Endothelial cell of umbilical vein (primary cell): ENCODE measurements around the gene APBB2. TPM values are rescaled to one million over a fixed set of nuclear protein-coding genes. Genes with fewer than 3 reads are reported as not detected.

Experiments
- BruUV-seq: library from RNA; stranded (reverse); fragments of 400-500 nt; replicated peaks from 2 replicates; lab custom pipeline; 2021; lab: Mats Ljungman, UMichigan
- CTCF ChIA-PET: fragments of 300-600, 350-600 bp; sonication (Branson Sonifier 250); formaldehyde crosslinking; loops from one replicate; lab custom pipeline; 2021; ENCODE audit warnings: antibody characterized with exemption, inconsistent platforms; lab: Charles Lee
- POLR2A ChIA-PET: fragments of 300-600, 350-600 bp; sonication (Branson Sonifier 250); formaldehyde crosslinking; loops from one replicate; lab custom pipeline; 2021; ENCODE audit warnings: antibody characterized with exemption, inconsistent platforms; lab: Charles Lee
- DNase-seq: peaks from one replicate; pipeline ENCODE4 v3.0.0-alpha.2; 2011; ENCODE audit warnings: low read depth, low spot score
- FAIRE-seq: peaks from 2 replicates; lab custom pipeline; 2011; peaks lifted over from hg19 to GRCh38; lab: Jason Lieb, UNC
- H2AFZ ChIP-seq: 2 replicates; pipeline ENCODE4 v1.6.0; 2012; ENCODE audit warnings: low read depth, low read length, control low read depth, inconsistent platforms
- H3K27ac ChIP-seq: 2 replicates; pipeline ENCODE4 v1.5.1; 2011; ENCODE audit warnings: low read depth, mild to moderate bottlenecking, control low read depth, low read length, moderate library complexity; ENCODE audit not compliant: insufficient read depth
- H3K27me3 ChIP-seq, 2 experiments: 2 replicates each; pipeline versions ENCODE4 v1.6.0 to v1.6.1; 2011; ENCODE audit warnings: low read length in 2 of 2, mixed read lengths in 1 of 2; ENCODE audit not compliant: control insufficient read depth in 2 of 2, insufficient read depth in 2 of 2
- H3K36me3 ChIP-seq, 2 experiments: 2 replicates in 1 of 2; 3 replicates in 1 of 2; pipeline ENCODE4 v1.5.1; 2011; ENCODE audit warnings: low read length in 2 of 2, mild to moderate bottlenecking in 1 of 2, moderate library complexity in 1 of 2; ENCODE audit not compliant: control insufficient read depth in 2 of 2, insufficient read depth in 2 of 2; ENCODE audit errors: extremely low read depth in 1 of 2
- H3K4me1 ChIP-seq: 3 replicates; pipeline ENCODE4 v1.5.1; 2011; ENCODE audit warnings: mild to moderate bottlenecking, low read length; ENCODE audit not compliant: control insufficient read depth, insufficient read depth; ENCODE audit errors: extremely low read depth
- H3K4me2 ChIP-seq: 2 replicates; pipeline ENCODE4 v1.6.1; 2011; ENCODE audit warnings: low read length, control low read depth, mixed read lengths; ENCODE audit not compliant: insufficient read depth
- H3K4me3 ChIP-seq, 3 experiments: fragments of 200-600 bp in 1 of 3; sonication (generic), shearing (Covaris generic) in 1 of 3; replicated peaks in 1 of 3; 2 replicates each; pipeline ENCODE4 v1.5.1; 2011 to 2016; ENCODE audit warnings: control low read depth in 3 of 3, low read length in 3 of 3, mild to moderate bottlenecking in 2 of 3, inconsistent platforms in 1 of 3, low read depth in 1 of 3, moderate library complexity in 1 of 3; ENCODE audit not compliant: insufficient read depth in 1 of 3
- H3K79me2 ChIP-seq: 2 replicates; pipeline ENCODE4 v1.6.0; 2012; ENCODE audit warnings: low read length, inconsistent platforms; ENCODE audit not compliant: control insufficient read depth, insufficient read depth
- H3K9ac ChIP-seq: replicated peaks from 2 replicates; pipeline ENCODE3; 2011; ENCODE audit warnings: low read length, control low read depth; ENCODE audit not compliant: insufficient read depth; ENCODE audit errors: extremely low read depth
- H3K9me1 ChIP-seq: replicated peaks from 3 replicates; pipeline ENCODE4 v1.6.0; 2011; ENCODE audit warnings: mild to moderate bottlenecking, low read length; ENCODE audit not compliant: control insufficient read depth, insufficient read depth; ENCODE audit errors: extremely low read depth
- H3K9me3 ChIP-seq: replicated peaks from 2 replicates; pipeline ENCODE4 v1.5.1; 2012; ENCODE audit warnings: low read length, inconsistent platforms; ENCODE audit not compliant: control insufficient read depth, insufficient read depth
- H4K20me1 ChIP-seq: replicated peaks from 2 replicates; pipeline ENCODE3; 2011; ENCODE audit warnings: mild to moderate bottlenecking, low read length; ENCODE audit not compliant: control insufficient read depth, insufficient read depth; ENCODE audit errors: extremely low read depth
- EZH2 ChIP-seq: IDR thresholded peaks from 2 replicates; pipeline ENCODE4 v1.6.1; 2012; ENCODE audit warnings: borderline replicate concordance, low read depth, mild to moderate bottlenecking, moderate library complexity, low read length, inconsistent platforms; ENCODE audit not compliant: severe bottlenecking
- FOS ChIP-seq: IDR thresholded peaks from 2 replicates; pipeline ENCODE4 v1.6.1; 2011; ENCODE audit warnings: mild to moderate bottlenecking, low read length, moderate library complexity, borderline replicate concordance; ENCODE audit not compliant: insufficient read depth
- GATA2 ChIP-seq: IDR thresholded peaks from 2 replicates; pipeline ENCODE4 v1.7.0; 2011; ENCODE audit warnings: low read depth, mild to moderate bottlenecking, moderate library complexity, mixed read lengths, low read length; ENCODE audit not compliant: insufficient read length, insufficient read depth
- JUN ChIP-seq: IDR thresholded peaks from 2 replicates; pipeline ENCODE4 v1.6.1; 2011; ENCODE audit warnings: borderline replicate concordance, low read depth; ENCODE audit not compliant: insufficient read length, insufficient read depth
- MYC ChIP-seq: IDR thresholded peaks from one replicate; pipeline ENCODE4 v1.6.1; 2011; ENCODE audit warnings: mild to moderate bottlenecking, low read depth, low read length
- POLR2A ChIP-seq: IDR thresholded peaks from 2 replicates; pipeline ENCODE4 v1.6.1; 2012; ENCODE audit warnings: low read depth, mild to moderate bottlenecking, control low read depth, low read length
- POLR2AphosphoS5 ChIP-seq: IDR thresholded peaks from 2 replicates; pipeline ENCODE4 v1.6.1; 2012; ENCODE audit warnings: low read depth, mild to moderate bottlenecking, control low read depth, low read length, moderate library complexity; ENCODE audit not compliant: insufficient read depth
- dilution Hi-C: fragments of 300-500 bp; cut with MboI; formaldehyde crosslinking; loops from one replicate; pipeline ENCODE4 v1.15.0; 2019; ENCODE audit warnings: low sequenced_read_pairs; ENCODE audit not compliant: extremely low pct_ligation_motif_present
- intact Hi-C: fragments of 100-400 bp; cut with micrococcal nuclease; formaldehyde crosslinking; loops from one replicate; pipeline ENCODE4 v1.10.0; 2022
- polyA plus RNA-seq, 4 experiments: library from polyadenylated mRNA; depleted of rRNA in 3 of 4; stranded (reverse) in 3 of 4; unstranded in 1 of 4; fragments of >200 nt; gene quantifications; 2 replicates each; pipeline versions ENCODE4 v1.2.1 to v1.2.3, GENCODE V29; 2011 to 2012; ENCODE audit warnings: missing spikeins in 1 of 4
- total RNA-seq: library from RNA; stranded (reverse); gene quantifications from 2 replicates; pipeline ENCODE4 v1.2.3, GENCODE V29; 2021
- TF ChIP-seq, protein P1 (sequence below), 2 donors: IDR thresholded peaks; 1 replicate in 1 of 2; 2 replicates in 1 of 2; pipeline ENCODE4 v1.5.1; 2011; ENCODE audit warnings: low read length in 2 of 2, mild to moderate bottlenecking in 2 of 2, moderate library complexity in 2 of 2, control low read depth in 1 of 2, inconsistent platforms in 1 of 2, low read depth in 1 of 2; ENCODE audit not compliant: insufficient read depth in 1 of 2; ENCODE audit errors: extremely low read depth in 1 of 2
- TF ChIP-seq, protein P2 (sequence below): IDR thresholded peaks from 2 replicates; pipeline ENCODE4 v1.6.1; 2011; ENCODE audit not compliant: insufficient read depth, insufficient read length

Gene APBB2
- total and polyA plus RNA-seq, 2 donors (not counting 3 experiments of a cell fraction or from before 2014, with no cell fraction given): 79.8 to 124 TPM

DNA sequence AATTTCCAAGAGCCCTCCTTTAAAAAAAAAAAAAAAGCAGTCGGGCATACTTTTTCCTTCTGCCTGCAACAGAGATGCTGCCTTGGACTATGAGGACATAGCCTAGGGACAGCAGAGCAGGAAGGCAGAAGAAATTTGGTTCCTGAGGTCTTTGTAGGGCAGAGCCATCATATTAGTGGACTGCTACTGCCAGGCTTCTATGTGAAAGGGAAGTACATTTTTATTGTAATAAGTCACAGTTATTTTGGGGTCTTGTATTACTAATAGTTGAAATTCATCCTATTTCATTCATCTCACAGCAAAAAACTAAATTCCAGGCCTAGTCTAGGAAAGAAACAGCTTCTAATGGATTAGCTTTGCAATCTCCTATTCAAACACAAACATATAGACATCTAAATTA is 253.4 kb downstream of the APBB2 start:
- DNase-seq (no peak), FAIRE-seq (no peak)
- H3K9ac ChIP-seq: no peak overlapping the region
- H3K36me3 ChIP-seq: no peaks in the 10 kb centered on the region
- intact Hi-C loops: no loop called here
- no peak overlapping the region for H3K27ac ChIP-seq
- TF ChIP-seq POLR2A (no peak), EZH2 (no peak), FOS (no peak), POLR2AphosphoS5 (no peak), GATA2 (no peak), MYC (no peak), JUN (no peak)
- TF ChIP-seq, protein P1, sequence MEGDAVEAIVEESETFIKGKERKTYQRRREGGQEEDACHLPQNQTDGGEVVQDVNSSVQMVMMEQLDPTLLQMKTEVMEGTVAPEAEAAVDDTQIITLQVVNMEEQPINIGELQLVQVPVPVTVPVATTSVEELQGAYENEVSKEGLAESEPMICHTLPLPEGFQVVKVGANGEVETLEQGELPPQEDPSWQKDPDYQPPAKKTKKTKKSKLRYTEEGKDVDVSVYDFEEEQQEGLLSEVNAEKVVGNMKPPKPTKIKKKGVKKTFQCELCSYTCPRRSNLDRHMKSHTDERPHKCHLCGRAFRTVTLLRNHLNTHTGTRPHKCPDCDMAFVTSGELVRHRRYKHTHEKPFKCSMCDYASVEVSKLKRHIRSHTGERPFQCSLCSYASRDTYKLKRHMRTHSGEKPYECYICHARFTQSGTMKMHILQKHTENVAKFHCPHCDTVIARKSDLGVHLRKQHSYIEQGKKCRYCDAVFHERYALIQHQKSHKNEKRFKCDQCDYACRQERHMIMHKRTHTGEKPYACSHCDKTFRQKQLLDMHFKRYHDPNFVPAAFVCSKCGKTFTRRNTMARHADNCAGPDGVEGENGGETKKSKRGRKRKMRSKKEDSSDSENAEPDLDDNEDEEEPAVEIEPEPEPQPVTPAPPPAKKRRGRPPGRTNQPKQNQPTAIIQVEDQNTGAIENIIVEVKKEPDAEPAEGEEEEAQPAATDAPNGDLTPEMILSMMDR (IDR thresholded peaks at IDR 0.05; ENCODE audit: extremely low read depth in 1 of 2, insufficient read depth in 1 of 2, low read depth in 1 of 2, low read length in 2 of 2): no peak
- TF ChIP-seq, protein P2, sequence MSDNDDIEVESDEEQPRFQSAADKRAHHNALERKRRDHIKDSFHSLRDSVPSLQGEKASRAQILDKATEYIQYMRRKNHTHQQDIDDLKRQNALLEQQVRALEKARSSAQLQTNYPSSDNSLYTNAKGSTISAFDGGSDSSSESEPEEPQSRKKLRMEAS: no peak
- BruUV-seq: no TSS peak
- no peak overlapping the region for H2AFZ ChIP-seq
- peaks cover 8% of the 10 kb centered on the region for H3K4me1 ChIP-seq
- H3K9me1 ChIP-seq: no peaks in the 10 kb centered on the region
- H3K4me3 ChIP-seq: no peak overlapping the region
- dilution Hi-C loops: no loop called here
- H3K4me2 ChIP-seq: no peak overlapping the region
- peaks cover 37% of the 10 kb centered on the region for H3K79me2 ChIP-seq
- ChIA-PET POLR2A (no interaction called here), CTCF (no interaction called here)
- no peaks in the 10 kb centered on the region for H3K9me3 ChIP-seq
- no peaks in the 10 kb centered on the region for H3K27me3 ChIP-seq
- H4K20me1 ChIP-seq: no peaks in the 10 kb centered on the region
